HepG2 (cell line): Measurements from ENCODE around the gene JAGN1. TPM values are rescaled to one million over a fixed set of nuclear protein-coding genes. Genes with fewer than 3 reads are reported as not detected.
A peak's percentile ranks its signal among the peaks of the same experiment; 100 is the strongest.

Experiments
- CCDC6 ChIP-seq: sonication (generic); formaldehyde crosslinking; IDR thresholded peaks from 2 replicates; pipeline ENCODE4 v1.8.1; 2022; ENCODE audit warnings: mild to moderate bottlenecking, missing genetic modification reagents, moderate library complexity
- DBP ChIP-seq: sonication (generic); formaldehyde crosslinking; IDR thresholded peaks from 2 replicates; pipeline ENCODE4 v1.4.0; 2020; ENCODE audit warnings: missing genetic modification reagents; ENCODE audit errors: not compliant biosample characterization
- FOXO1 ChIP-seq: sonication (generic); formaldehyde crosslinking; IDR thresholded peaks from 2 replicates; pipeline ENCODE4 v1.4.0; 2020; ENCODE audit warnings: missing genetic modification reagents
- GTF2F1 ChIP-seq: fragments of 150-350 bp; IDR thresholded peaks from 2 replicates; pipeline ENCODE4 v1.6.1; 2014; ENCODE audit warnings: low read length
- HOMEZ ChIP-seq: IDR thresholded peaks from 2 replicates; pipeline ENCODE4 v1.6.1; 2016; ENCODE audit warnings: low read depth
- JDP2 ChIP-seq: sonication (generic); formaldehyde crosslinking; IDR thresholded peaks from 2 replicates; pipeline ENCODE4 v1.8.1; 2022; ENCODE audit warnings: missing genetic modification reagents, borderline replicate concordance
- KDM3A ChIP-seq: IDR thresholded peaks from 2 replicates; pipeline ENCODE4 v1.6.1; 2018; ENCODE audit warnings: low read depth, missing compliant biosample characterization
- KLF16 ChIP-seq, 2 experiments: sonication (generic) in 1 of 2; formaldehyde crosslinking in 1 of 2; IDR thresholded peaks; 2 replicates each; pipeline versions ENCODE4 v1.6.1 to v1.8.0; 2016 to 2023; ENCODE audit warnings: missing genetic modification reagents in 2 of 2, missing compliant biosample characterization in 1 of 2
- MTF1 ChIP-seq: sonication (generic); formaldehyde crosslinking; IDR thresholded peaks from 2 replicates; pipeline ENCODE4 v1.5.0; 2020; ENCODE audit warnings: missing genetic modification reagents
- NCOR1 ChIP-seq: fragments of 200-600 bp; sonication (generic); IDR thresholded peaks from 2 replicates; pipeline ENCODE4 v1.7.0; 2017; ENCODE audit warnings: antibody characterized with exemption, low read length, borderline replicate concordance
- NR2F1 ChIP-seq, 2 experiments: fragments of 450-650 bp in 1 of 2; formaldehyde crosslinking in 1 of 2; IDR thresholded peaks; 2 replicates each; pipeline versions ENCODE4 v1.5.0 to v1.6.1; 2016 to 2020; ENCODE audit warnings: mild to moderate bottlenecking in 1 of 2, missing compliant biosample characterization in 1 of 2, missing genetic modification reagents in 1 of 2, moderate library complexity in 1 of 2
- POLR2AphosphoS2 ChIP-seq: IDR thresholded peaks from 2 replicates; pipeline ENCODE4 v1.6.1; 2011; ENCODE audit warnings: low read depth, low read length, improper control_type of control experiment
- PREB ChIP-seq: sonication (generic); formaldehyde crosslinking; IDR thresholded peaks from 2 replicates; pipeline ENCODE4 v1.4.0; 2020; ENCODE audit warnings: missing genetic modification reagents
- RNF219 ChIP-seq: sonication (generic); formaldehyde crosslinking; IDR thresholded peaks from 2 replicates; pipeline ENCODE4 v1.5.0; 2020; ENCODE audit warnings: mild to moderate bottlenecking, missing genetic modification reagents
- SP2 ChIP-seq: sonication (generic); formaldehyde crosslinking; IDR thresholded peaks from 2 replicates; pipeline ENCODE4 v1.5.1; 2020; ENCODE audit warnings: mild to moderate bottlenecking, missing genetic modification reagents
- STAT5B ChIP-seq: sonication (generic); formaldehyde crosslinking; IDR thresholded peaks from 2 replicates; pipeline ENCODE4 v1.4.0; 2020; ENCODE audit warnings: missing genetic modification reagents
- TRIM22 ChIP-seq: fragments of 450-650 bp; IDR thresholded peaks from 2 replicates; pipeline ENCODE4 v1.6.1; 2017
- ZNF17 ChIP-seq: sonication (generic); formaldehyde crosslinking; IDR thresholded peaks from 2 replicates; pipeline ENCODE4 v1.5.0; 2020; ENCODE audit warnings: mild to moderate bottlenecking, missing genetic modification reagents
- ZNF331 ChIP-seq: sonication (generic); formaldehyde crosslinking; IDR thresholded peaks from 2 replicates; pipeline ENCODE4 v1.4.0; 2020; ENCODE audit warnings: missing genetic modification reagents
- ZNF607 ChIP-seq: sonication (generic); formaldehyde crosslinking; IDR thresholded peaks from 2 replicates; pipeline ENCODE4 v1.5.1; 2020; ENCODE audit warnings: missing genetic modification reagents, mild to moderate bottlenecking, borderline replicate concordance
- ZNF616 ChIP-seq: sonication (generic); formaldehyde crosslinking; IDR thresholded peaks from 2 replicates; pipeline ENCODE4 v1.5.0; 2020; ENCODE audit warnings: low read depth, mild to moderate bottlenecking, missing genetic modification reagents
- ZNF652 ChIP-seq: IDR thresholded peaks from 2 replicates; pipeline ENCODE4 v1.6.1; 2016; ENCODE audit warnings: low read depth, borderline replicate concordance
- ZNF781 ChIP-seq: sonication (generic); formaldehyde crosslinking; IDR thresholded peaks from 2 replicates; pipeline ENCODE4 v1.5.1; 2020; ENCODE audit warnings: borderline replicate concordance, mild to moderate bottlenecking, missing genetic modification reagents; ENCODE audit errors: not compliant biosample characterization
- ZSCAN21 ChIP-seq: sonication (generic); formaldehyde crosslinking; IDR thresholded peaks from 2 replicates; pipeline ENCODE4 v1.8.0; 2022; ENCODE audit warnings: mild to moderate bottlenecking, missing genetic modification reagents, moderate library complexity, borderline replicate concordance
- polyA plus RNA-seq, 8 experiments: library from polyadenylated mRNA; depleted of rRNA in 3 of 8; stranded (reverse) in 7 of 8; unstranded in 1 of 8; fragments of >200 nt; fragmentation: Illumina TruSeq in 4 of 8; extraction: Trizol in 4 of 8; gene quantifications; 2 replicates each; pipeline versions ENCODE4 v1.2.1 to v1.2.3, GENCODE V29; 2011 to 2016; ENCODE audit warnings: low read depth in 4 of 8, missing spikeins in 1 of 8, mixed read lengths in 1 of 8; ENCODE audit not compliant: insufficient read depth in 1 of 8
- total RNA-seq, 5 experiments: library from RNA; depleted of rRNA; stranded (reverse); fragments of >200 nt; fragmentation: Illumina TruSeq; extraction: Trizol; gene quantifications; 2 replicates each; pipeline ENCODE4 v1.2.3, GENCODE V29; 2016; ENCODE audit warnings: low read depth in 1 of 5

The JAGN1 gene
- total and polyA plus RNA-seq, 2 of the 13 experiments (the other 11 are each of a cell fraction or from before 2014, with no cell fraction given): 49.9 to 50.9 TPM

GRCh38 chr3:9843715-9844438 is 46.5 kb upstream of the JAGN1 start, which contains the start of gene RPUSD3 (continued):
- no peak for TF ChIP-seq ZNF607
- peak; percentile 50 for TF ChIP-seq ZNF781 (CRISPR knock-in tag)
- no peak for TF ChIP-seq ZNF616 (CRISPR knock-in tag)
- no peak for TF ChIP-seq HOMEZ (CRISPR knock-in tag)
- peak; percentile 16; the same call in 1 of the 2 replicates for TF ChIP-seq ZNF331 (CRISPR knock-in tag)
- peak; percentile 18; the same call in 1 of the 2 replicates for TF ChIP-seq FOXO1
- TF ChIP-seq CCDC6: no peak
- no peak; the same call in 1 of the 2 replicates for TF ChIP-seq RNF219 (CRISPR knock-in tag)
- TF ChIP-seq JDP2 (CRISPR knock-in tag): no peak
- TF ChIP-seq ZNF652 (CRISPR knock-in tag): no peak
- no peak for TF ChIP-seq POLR2AphosphoS2
- no peak for TF ChIP-seq NR2F1 (CRISPR knock-in tag; IDR thresholded peaks at IDR 0.05)
- TF ChIP-seq GTF2F1: no peak
- peak; percentile 97 for TF ChIP-seq SP2 (CRISPR knock-in tag)
- 0 out of 2 replicates have a peak, but pooled peaks have one; percentile 55 for TF ChIP-seq KDM3A (CRISPR knock-in tag)
- TF ChIP-seq ZNF17 (CRISPR knock-in tag): no peak
- TF ChIP-seq NCOR1: no peak
- TF ChIP-seq PREB (CRISPR knock-in tag): no peak
- no peak for TF ChIP-seq TRIM22
- no peak; the same call in 1 of the 2 replicates for TF ChIP-seq ZSCAN21 (CRISPR knock-in tag)
- no peak for TF ChIP-seq KLF16 (CRISPR knock-in tag; IDR thresholded peaks at IDR 0.05)
- TF ChIP-seq STAT5B (CRISPR knock-in tag): no peak
- TF ChIP-seq DBP: no peak
- TF ChIP-seq MTF1 (CRISPR knock-in tag): no peak
